Central memory CD4-positive, alpha-beta T cell (primary cell): ENCODE results near the gene PRKCE.

Source experiments
- DNase-seq: peaks from one replicate; pipeline ENCODE4 v3.0.0; 2022
- total RNA-seq, 3 experiments: gene quantifications; one replicate each; lab custom pipeline; 2026; lab: John Stamatoyannopoulos, UW

Gene PRKCE
- total RNA-seq, result 8.6 to 17.6 (median 16.8) reads per million in 3 experiments

- DNase-seq, result no peak
Observed at GRCh38 chr2:45651415-45652089, at the start of gene PRKCE. PRKCE (plus strand) TSS chr2:45651675.

GRCh38 chr2:45602624-45603023 is 48.9 kb upstream of the PRKCE start:
- DNase-seq, result no peak

DNA sequence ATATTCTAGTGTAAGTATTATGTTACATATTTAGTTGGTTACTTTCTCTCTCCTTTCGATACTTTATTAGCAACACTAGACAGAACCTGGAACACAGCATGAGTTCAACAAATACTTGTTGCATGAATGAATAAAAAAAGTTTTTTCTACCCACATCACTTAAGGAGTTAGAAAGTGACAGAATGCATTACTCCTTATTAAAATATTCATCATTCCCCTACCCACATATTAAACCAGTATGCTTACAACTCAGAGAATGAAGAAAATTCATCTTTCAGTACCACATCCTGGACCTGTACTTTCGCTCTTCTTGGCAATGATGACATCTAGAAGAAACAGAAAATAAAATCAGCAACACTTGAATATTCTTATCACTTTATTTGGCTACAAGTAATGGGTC is 46.4 kb upstream of the PRKCE start:
- no peak for DNase-seq

- no peak for DNase-seq
Observed at GRCh38 chr2:45606796-45607195, 44.7 kb upstream of the PRKCE start.

- DNase-seq, result no peak
Observed at GRCh38 chr2:45607701-45608100, 43.8 kb upstream of the PRKCE start.

DNA sequence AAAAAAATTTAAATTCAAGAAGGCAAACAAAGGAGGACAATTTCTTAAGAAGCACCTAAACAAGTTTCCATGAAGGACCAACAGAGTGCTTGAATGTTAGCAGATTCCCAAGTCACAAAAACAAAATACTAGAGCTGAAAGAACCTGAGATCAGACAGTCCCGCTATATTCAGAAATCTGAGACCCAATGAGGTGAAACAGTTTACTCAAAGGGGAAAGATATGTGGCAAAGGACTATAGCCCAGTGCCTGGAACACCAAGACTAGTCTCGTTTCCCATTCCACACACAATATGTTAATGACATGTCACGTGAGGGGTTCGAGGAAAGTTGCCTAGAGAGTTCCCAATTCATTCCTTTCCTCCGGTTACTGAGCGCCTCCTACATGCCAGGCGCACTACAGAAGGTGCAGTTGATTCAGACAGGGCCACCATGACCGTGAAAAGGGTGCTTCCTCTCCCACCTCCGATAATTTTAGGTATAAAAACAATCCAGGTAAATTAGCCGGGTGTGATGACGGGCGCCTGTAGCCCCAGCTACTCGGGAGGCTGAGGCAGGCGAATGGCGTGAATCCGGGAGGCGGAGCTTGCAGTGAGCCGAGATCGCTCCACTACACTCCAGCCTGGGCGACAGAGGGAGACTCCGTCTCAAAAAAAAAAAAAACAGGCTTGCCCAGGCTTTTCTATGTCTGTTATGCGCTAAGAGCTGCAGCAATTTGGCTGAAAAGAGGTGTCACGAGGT is 41.0 kb upstream of the PRKCE start:
- no peak for DNase-seq

GRCh38 chr2:45611020-45611859 is 40.2 kb upstream of the PRKCE start, which contains the start of gene SRBD1:
SRBD1 (minus strand) TSS chr2:45611267; CDS start chr2:45605441, 5,826 bp downstream.
- DNase-seq, result peak; percentile 79

DNA sequence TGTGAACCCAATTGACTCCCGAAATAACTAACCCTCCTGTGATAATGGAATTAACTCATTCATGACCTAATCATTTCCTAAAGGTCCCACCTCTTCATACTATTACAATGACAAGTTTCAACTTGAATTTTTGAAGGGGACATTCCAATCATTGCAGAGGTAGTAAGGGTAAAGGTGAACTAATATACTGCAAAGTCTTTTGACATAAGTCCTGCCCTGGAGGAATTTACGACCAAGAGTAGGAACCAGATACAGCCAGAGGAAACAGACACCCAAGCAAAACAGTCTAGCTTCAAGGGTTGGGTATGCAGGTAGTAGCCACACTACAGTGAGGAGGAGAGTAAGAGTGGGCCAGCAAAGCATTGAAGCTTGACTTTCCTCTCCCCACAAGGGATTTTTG is 39.2 kb upstream of the PRKCE start:
- DNase-seq, result no peak

- DNase-seq, result no peak
Observed at GRCh38 chr2:45612731-45613130, 38.7 kb upstream of the PRKCE start.

- DNase-seq, result no peak
Observed at GRCh38 chr2:45614330-45614729, 37.1 kb upstream of the PRKCE start.

DNA sequence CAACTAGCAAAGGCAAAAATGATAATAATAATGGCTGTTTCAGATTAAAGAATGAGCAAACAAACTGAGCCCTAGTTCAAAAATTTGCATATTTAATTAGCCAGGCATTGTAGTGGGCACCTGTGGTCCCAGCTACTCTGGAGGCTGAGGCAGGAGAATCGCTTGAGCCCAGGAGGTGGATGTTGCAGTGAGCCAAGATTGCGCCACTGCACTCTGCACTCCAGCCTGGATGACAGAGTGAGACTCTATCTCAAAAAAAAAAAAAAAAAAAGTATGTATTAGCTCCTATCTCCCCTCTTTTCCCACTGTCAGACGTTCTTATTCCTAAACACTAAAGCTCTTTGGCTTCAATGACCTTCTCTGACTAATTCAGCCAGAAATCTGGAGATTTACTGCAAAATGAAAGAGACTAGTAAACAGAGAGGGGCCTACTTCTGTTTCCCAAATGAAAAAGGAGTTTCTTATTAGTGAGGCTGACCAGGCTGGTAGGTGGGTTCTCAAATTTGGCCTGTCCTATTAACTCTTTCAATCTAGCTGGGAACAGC is 36.5 kb upstream of the PRKCE start:
- no peak for DNase-seq

GRCh38 chr2:45616658-45617411 is 34.6 kb upstream of the PRKCE start:
- no peak for DNase-seq

- DNase-seq, result no peak
Observed at GRCh38 chr2:45617496-45617895, 34.0 kb upstream of the PRKCE start.

DNA sequence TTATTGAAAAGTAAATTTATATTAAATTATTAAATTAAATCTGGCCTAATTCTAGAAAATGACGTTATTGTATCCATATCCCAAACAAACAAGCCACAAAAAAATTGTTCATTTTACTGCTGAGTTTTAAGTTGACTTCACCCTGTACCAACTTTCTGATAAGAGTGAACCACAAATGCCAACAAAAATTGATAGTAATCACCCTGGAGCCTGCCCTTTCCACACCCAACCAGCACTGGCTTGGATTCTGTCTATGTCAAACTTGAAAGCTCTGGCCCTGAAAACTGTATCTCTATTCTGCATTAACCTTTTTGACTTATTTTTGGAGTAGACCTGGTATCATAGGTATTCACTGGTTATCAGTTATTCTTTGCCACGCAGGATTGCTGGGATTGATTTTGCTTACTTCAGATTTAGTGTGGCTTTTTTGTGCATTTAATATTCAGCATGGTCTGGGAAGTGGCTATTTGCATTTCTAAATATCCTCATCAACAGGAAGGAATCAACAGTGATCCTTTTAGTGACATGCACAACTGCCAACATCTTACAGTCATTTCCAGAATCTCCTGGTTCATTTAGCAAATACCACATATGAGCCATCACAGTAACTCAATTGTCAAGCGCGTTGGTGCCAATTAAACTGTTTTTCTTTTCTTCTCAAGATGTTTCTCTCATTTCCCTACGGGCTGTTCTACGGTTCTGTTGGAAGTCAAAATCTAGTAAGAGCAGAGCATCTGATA is 29.0 kb upstream of the PRKCE start:
- no peak for DNase-seq

- DNase-seq, result no peak
Observed at GRCh38 chr2:45623098-45623497, 28.4 kb upstream of the PRKCE start.

GRCh38 chr2:45625824-45626223 is 25.7 kb upstream of the PRKCE start:
- no peak for DNase-seq

DNA sequence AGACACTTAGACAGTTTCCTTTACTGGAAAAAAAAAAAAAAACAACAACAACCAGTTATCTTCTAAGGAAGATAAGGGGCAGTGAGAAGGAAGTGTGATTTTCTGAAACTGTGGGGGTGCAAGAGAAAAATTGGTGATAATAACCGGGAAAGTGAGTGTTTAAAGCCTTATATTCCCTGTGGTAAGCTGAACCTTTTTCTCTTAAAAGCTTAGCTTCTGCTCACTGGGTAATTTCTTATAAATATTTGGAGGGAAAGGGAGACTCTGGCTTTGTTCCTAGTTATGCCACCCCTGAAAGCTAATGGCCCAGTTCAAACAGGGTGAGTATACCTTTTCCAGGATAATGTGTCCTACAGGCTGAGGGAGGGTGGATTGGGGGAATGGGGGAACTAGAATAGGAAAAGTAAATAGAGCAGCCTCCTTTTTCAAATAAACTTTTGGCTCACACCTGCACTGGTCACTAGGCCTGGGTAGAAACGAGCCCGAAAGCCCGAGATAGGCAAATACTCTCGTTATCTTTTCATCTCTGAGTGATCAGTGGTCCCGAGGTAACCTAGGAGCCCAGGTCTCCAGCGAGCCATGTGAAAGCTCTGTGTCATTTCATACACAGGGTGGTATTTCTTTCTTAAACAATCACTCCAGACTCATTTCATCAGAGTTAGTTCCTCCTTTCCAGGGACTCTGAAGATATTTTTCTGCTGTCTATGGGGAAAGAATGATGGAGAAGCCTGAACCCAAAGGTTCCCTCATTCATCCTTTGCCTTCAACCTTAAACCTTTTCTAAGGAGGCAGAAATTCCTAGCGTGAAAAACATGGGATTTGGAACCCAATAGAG is 24.9 kb upstream of the PRKCE start:
- DNase-seq, result no peak

GRCh38 chr2:45627911-45628310 is 23.6 kb upstream of the PRKCE start:
- DNase-seq, result no peak

DNA sequence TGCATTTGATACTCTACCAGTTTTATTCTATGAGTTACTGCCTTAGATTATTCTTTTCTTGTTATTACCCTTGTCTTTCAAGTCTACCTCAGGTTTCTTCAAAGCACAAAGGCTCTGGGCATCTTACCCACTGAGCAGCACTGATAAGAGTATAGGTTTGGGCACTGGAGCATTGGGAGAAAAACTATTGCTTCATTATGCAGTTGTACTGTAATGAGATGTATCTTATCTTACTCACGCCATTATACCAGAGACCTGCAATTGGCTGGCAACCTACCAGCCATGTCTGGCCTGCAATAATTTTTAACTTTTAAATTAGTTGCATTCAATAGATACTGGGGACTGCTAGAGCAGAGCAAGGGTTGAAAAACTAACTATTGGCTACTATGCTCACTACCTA is 21.5 kb upstream of the PRKCE start:
- DNase-seq, result no peak

GRCh38 chr2:45631319-45631718 is 20.2 kb upstream of the PRKCE start:
- no peak for DNase-seq

- DNase-seq, result no peak
Observed at GRCh38 chr2:45631955-45632354, 19.5 kb upstream of the PRKCE start.
